ENCODE data around the gene ORAI2.

ORAI2 gene

GRCh38 chr7:102464577-102465280 lies 31.4 kb downstream of the ORAI2 start, which contains the start of the genes ALKBH4 and LRWD1:
Gene ALKBH4, minus strand, starts transcription at chr7:102464863. Its CDS starts 27 bp downstream, at chr7:102464836.
Gene LRWD1, plus strand, starts transcription at chr7:102464984. Its CDS starts 97 bp downstream, at chr7:102465081.
- peak; percentile 100 for DNase-seq (ENCODE audit: extremely low spot score)
- ChIA-PET POLR2A (no interaction called here), CTCF (interaction anchor here (0.9 to 1.8 kb wide), 4 partner anchors 14 to 57 kb away, joined by 3 to 7 read pairs (median 4); no protein-coding TSS in a partner anchor)
- peak; percentile 12 for TF ChIP-seq CTCF (IDR thresholded peaks at IDR 0.05; ENCODE audit: control extremely low read depth, extremely low read depth, low read depth, missing control alignments)

- POLR2A ChIA-PET: interaction anchor here (0.6 kb wide), 1 partner anchor 102 kb away, joined by 3 read pairs; no protein-coding TSS in a partner anchor
- no peak for DNase-seq (ENCODE audit: extremely low spot score)
- TF ChIP-seq CTCF (IDR thresholded peaks at IDR 0.05; ENCODE audit: control extremely low read depth, extremely low read depth, low read depth, missing control alignments): no peak
- CTCF ChIA-PET: interaction anchor here (0.6 to 3.6 kb wide), 11 partner anchors 8 to 746 kb away, joined by 3 to 16 read pairs (median 6); no protein-coding TSS in a partner anchor
Measured at GRCh38 chr7:102466097-102466496, 32.7 kb downstream of the ORAI2 start.

GRCh38 chr7:102467581-102468477 lies 34.5 kb downstream of the ORAI2 start:
- no peak for DNase-seq (ENCODE audit: extremely low spot score)
- ChIA-PET CTCF (interaction anchor here (0.8 to 3.6 kb wide), 19 partner anchors 10 to 184 kb away, joined by 3 to 16 read pairs (median 4); no protein-coding TSS in a partner anchor), POLR2A (interaction anchor here (0.6 to 0.7 kb wide), 2 partner anchors 52 to 58 kb away, joined by 3 read pairs; no protein-coding TSS in a partner anchor)
- TF ChIP-seq CTCF (IDR thresholded peaks at IDR 0.05; ENCODE audit: control extremely low read depth, extremely low read depth, low read depth, missing control alignments): no peak

- POLR2A ChIA-PET: no interaction called here
- CTCF ChIA-PET: interaction anchor here (0.9 to 3.6 kb wide), 6 partner anchors 11 to 170 kb away, joined by 3 to 16 read pairs (median 8); no protein-coding TSS in a partner anchor
- DNase-seq (ENCODE audit: extremely low spot score): no peak
- no peak for TF ChIP-seq CTCF (IDR thresholded peaks at IDR 0.05; ENCODE audit: control extremely low read depth, extremely low read depth, low read depth, missing control alignments)
Measured at GRCh38 chr7:102468478-102469350, 35.3 kb downstream of the ORAI2 start.

- POLR2A ChIA-PET: no interaction called here
- CTCF ChIA-PET: interaction anchor here (3.6 kb wide), 1 partner anchor 65 kb away, joined by 16 read pairs; no protein-coding TSS in a partner anchor
- TF ChIP-seq CTCF (IDR thresholded peaks at IDR 0.05; ENCODE audit: control extremely low read depth, extremely low read depth, low read depth, missing control alignments): no peak
- DNase-seq (ENCODE audit: extremely low spot score): no peak
Measured at GRCh38 chr7:102469351-102469971, 36.1 kb downstream of the ORAI2 start.
